Measurements from ENCODE around the gene SHISA8. TPM values are rescaled to one million over a fixed set of nuclear protein-coding genes. Genes with fewer than 3 reads are reported as not detected.

SHISA8 gene
- total RNA-seq, 1 experiment from 2014 or later: 2.4 TPM

- TF ChIP-seq AFF4 (CRISPR knock-in tag; IDR thresholded peaks at IDR 0.05; ENCODE audit: borderline replicate concordance) (no peak), ESRRA (CRISPR knock-in tag; IDR thresholded peaks at IDR 0.05; ENCODE audit: borderline replicate concordance) (no peak), ATF6 (CRISPR knock-in tag; IDR thresholded peaks at IDR 0.05) (no peak)
Observed at GRCh38 chr22:41907436-41908401, 7.2 kb downstream of the SHISA8 start (continued).

- ATAC-seq (no peak), DNase-seq (ENCODE audit: low spot score) (no peak)
- TF ChIP-seq PRDM15 (CRISPR knock-in tag; IDR thresholded peaks at IDR 0.05): no peak
- Mint-ChIP-seq H3K9me3 (no peaks in the 10 kb centered on the region), H3K27me3 (ENCODE audit: low read depth) (peaks cover 32% of the 10 kb centered on the region), H3K36me3 (peaks cover 19% of the 10 kb centered on the region), H3K4me3 (no peak overlapping the region), H3K4me1 (peaks cover 14% of the 10 kb centered on the region), H3K27ac (no peak overlapping the region)
- ChIA-PET POLR2A (interaction anchor here (0.8 to 1.1 kb wide), 2 partner anchors 12 to 34 kb away, joined by 3 read pairs; no protein-coding TSS in a partner anchor), CTCF (interaction anchor here (1.4 to 3.8 kb wide), 5 partner anchors 18 to 210 kb away, joined by 5 to 66 read pairs (median 11); partner anchors contain the start of gene TNFRSF13C)
Observed at GRCh38 chr22:41906822-41907221, 8.1 kb downstream of the SHISA8 start.

- DNase-seq (ENCODE audit: low spot score) (no peak), ATAC-seq (no peak)
- H3K4me1 Mint-ChIP-seq: peaks cover 12% of the 10 kb centered on the region
- H3K9me3 Mint-ChIP-seq: no peaks in the 10 kb centered on the region
- peaks cover 20% of the 10 kb centered on the region for H3K27me3 Mint-ChIP-seq (ENCODE audit: low read depth)
- POLR2A ChIA-PET: no interaction called here
- CTCF ChIA-PET: interaction anchor here (0.6 to 1.6 kb wide), 3 partner anchors 35 to 208 kb away, joined by 4 to 5 read pairs (median 4); no protein-coding TSS in a partner anchor
- H3K36me3 Mint-ChIP-seq: peaks cover 21% of the 10 kb centered on the region
- H3K4me3 Mint-ChIP-seq: no peak overlapping the region
- H3K27ac Mint-ChIP-seq: no peak overlapping the region
- TF ChIP-seq ZNF416 (CRISPR knock-in tag; IDR thresholded peaks at IDR 0.05): no peak
- no peak for TF ChIP-seq SMAD4 (CRISPR knock-in tag; IDR thresholded peaks at IDR 0.05)
- no peak for TF ChIP-seq TEAD1 (CRISPR knock-in tag; IDR thresholded peaks at IDR 0.05)
- TF ChIP-seq ZNF396 (CRISPR knock-in tag; IDR thresholded peaks at IDR 0.05; ENCODE audit: borderline replicate concordance): no peak
- no peak for TF ChIP-seq GABPB1 (CRISPR knock-in tag; IDR thresholded peaks at IDR 0.05)
- TF ChIP-seq ETV6 (CRISPR knock-in tag; IDR thresholded peaks at IDR 0.05): no peak
- no peak for TF ChIP-seq PRDM15 (CRISPR knock-in tag; IDR thresholded peaks at IDR 0.05)
- no peak for TF ChIP-seq CREM (CRISPR knock-in tag; IDR thresholded peaks at IDR 0.05)
- no peak for TF ChIP-seq NFE2L1 (CRISPR knock-in tag; IDR thresholded peaks at IDR 0.05)
- TF ChIP-seq HMGA2 (CRISPR knock-in tag; IDR thresholded peaks at IDR 0.05): no peak
- TF ChIP-seq ZNF671 (CRISPR knock-in tag; IDR thresholded peaks at IDR 0.05): no peak
- no peak for TF ChIP-seq JUN (CRISPR knock-in tag; IDR thresholded peaks at IDR 0.05)
Observed at GRCh38 chr22:41905411-41906202, 9.3 kb downstream of the SHISA8 start.

All from WTC11 (cell line).